Measurements from ENCODE around the gene MKLN1. TPM values are rescaled to one million over a fixed set of nuclear protein-coding genes. Genes with fewer than 3 reads are reported as not detected.

Gene MKLN1
- total RNA-seq, 1 donor from 2014 or later = 38.3 TPM

Other genes with a start within 250 kb of the MKLN1 start
- gene PODXL, start 228.8 kb downstream of the MKLN1 start, total RNA-seq = 0.47 and 0.71 TPM in 2 replicates

Measured in activated CD4-positive, alpha-beta T cell treated with anti-CD3 and anti-CD28 coated beads, Interleukin-2, amount 10 ng/mL, durations not matched to agents 24 days and 14 days (primary cell).